Thyroid gland (tissue), 4 donors: ENCODE results near the gene POU6F2. TPM values are rescaled to one million over a fixed set of nuclear protein-coding genes. Genes with fewer than 3 reads are reported as not detected.
"Not testable (repeated sequence)": the region's sequence is repeated elsewhere in the genome, so short reads cannot be mapped to it uniquely, and the experiment has no call there.

Experiments used
- DNase-seq, 2 donors: peaks; one replicate each; pipeline ENCODE4 v3.0.0-alpha.2; 2019
- H3K27ac ChIP-seq, 3 donors: fragments of 200-600 bp; sonication (generic); 1 replicate in 2 of 3; 2 replicates in 1 of 3; pipeline ENCODE4 v1.5.1; 2016 to 2019; ENCODE audit warnings: mild to moderate bottlenecking in 1 of 3, moderate library complexity in 1 of 3
- H3K27me3 ChIP-seq: fragments of 200-600 bp; sonication (generic); one replicate; pipeline ENCODE4 v1.5.1; 2019
- H3K36me3 ChIP-seq, 2 donors: fragments of 200-600 bp; sonication (generic); one replicate each; pipeline ENCODE4 v1.5.1; 2016 to 2019
- H3K4me1 ChIP-seq, 2 donors: fragments of 200-600 bp; sonication (generic); one replicate each; pipeline ENCODE4 v1.5.1; 2017 to 2019
- H3K4me3 ChIP-seq, 3 donors: fragments of 200-600 bp; sonication (generic); replicated peaks in 1 of 3; 1 replicate in 2 of 3; 2 replicates in 1 of 3; pipeline ENCODE4 v1.5.1; 2016; ENCODE audit warnings: mild to moderate bottlenecking in 1 of 3
- H3K9me3 ChIP-seq: fragments of 200-600 bp; sonication (generic); one replicate; pipeline ENCODE4 v1.5.1; 2017
- POLR2A ChIP-seq, 2 donors: fragments of 450-650 bp; IDR thresholded peaks; one replicate each; pipeline ENCODE4 v1.6.1; 2017; ENCODE audit warnings: antibody characterized with exemption in 2 of 2, mild to moderate bottlenecking in 2 of 2, moderate library complexity in 1 of 2
- WGBS, 2 donors: methylation state at CpG; one replicate each; pipeline ENCODE4 v1.1.5; 2017; 5-methylcytosine and 5-hydroxymethylcytosine counted together
- intact Hi-C: fragments of 100-400 bp; cut with DNase I; formaldehyde crosslinking; loops from one replicate; pipeline ENCODE4 v1.15.1; 2023
- total RNA-seq, 4 donors: library from RNA; depleted of rRNA; stranded (reverse); fragments of >200 nt; gene quantifications; one replicate each; pipeline ENCODE4 v1.2.3, GENCODE V29; 2016
- TF ChIP-seq, protein P1 (sequence below), 6 experiments: fragments of 200-600 bp in 3 of 6; fragments of 450-650 bp in 3 of 6; sonication (generic) in 3 of 6; IDR thresholded peaks; one replicate each; pipeline ENCODE4 v1.5.1; 2016 to 2019; ENCODE audit warnings: antibody characterized with exemption in 6 of 6, mild to moderate bottlenecking in 2 of 6, inconsistent platforms in 1 of 6, moderate library complexity in 1 of 6

The POU6F2 gene
- total RNA-seq, 4 donors from 2014 or later = 0.33 TPM; not detected in 3

DNA sequence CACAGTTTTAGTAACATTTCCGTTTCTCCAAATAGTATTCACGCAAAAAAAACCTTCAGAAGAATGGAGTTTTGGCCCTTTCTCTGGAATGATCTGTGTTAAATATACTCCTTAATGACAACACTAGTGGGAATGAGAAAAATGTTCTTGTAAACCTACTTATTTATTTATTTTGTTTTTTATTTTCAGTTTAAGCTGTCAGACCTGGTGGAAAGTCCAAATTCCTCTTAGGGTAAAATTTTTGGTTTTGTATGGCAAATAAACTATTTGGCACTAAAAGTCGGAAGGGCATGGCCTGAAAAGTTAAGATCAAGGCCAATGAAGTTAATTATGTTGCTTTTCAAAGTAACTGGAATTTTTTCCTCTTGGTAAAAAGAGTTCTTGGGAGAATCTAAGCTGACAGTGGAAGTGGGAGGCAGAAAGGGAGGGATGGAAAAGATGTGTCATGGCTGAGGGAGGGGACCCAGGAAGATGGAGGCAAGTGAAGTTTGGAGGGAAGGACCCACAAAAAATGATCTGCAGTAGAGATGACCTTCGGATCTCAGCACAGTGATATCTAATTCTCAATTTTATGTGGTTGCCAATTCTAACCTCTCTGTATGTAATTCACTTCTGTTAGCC lies 35.2 kb upstream of the POU6F2 start:
- no peak for DNase-seq
- Histone ChIP-seq H3K27ac (no peak overlapping the region), H3K36me3 (no peaks in the 10 kb centered on the region), H3K4me3 (no peak overlapping the region), H3K27me3 (no peaks in the 10 kb centered on the region), H3K4me1 (no peaks in the 10 kb centered on the region), H3K9me3 (no peaks in the 10 kb centered on the region)
- intact Hi-C loops = no loop called here
- WGBS, 2 donors = 83 to 84% methylated on average over 4 of the region's 4 CpGs
- TF ChIP-seq, protein P1, sequence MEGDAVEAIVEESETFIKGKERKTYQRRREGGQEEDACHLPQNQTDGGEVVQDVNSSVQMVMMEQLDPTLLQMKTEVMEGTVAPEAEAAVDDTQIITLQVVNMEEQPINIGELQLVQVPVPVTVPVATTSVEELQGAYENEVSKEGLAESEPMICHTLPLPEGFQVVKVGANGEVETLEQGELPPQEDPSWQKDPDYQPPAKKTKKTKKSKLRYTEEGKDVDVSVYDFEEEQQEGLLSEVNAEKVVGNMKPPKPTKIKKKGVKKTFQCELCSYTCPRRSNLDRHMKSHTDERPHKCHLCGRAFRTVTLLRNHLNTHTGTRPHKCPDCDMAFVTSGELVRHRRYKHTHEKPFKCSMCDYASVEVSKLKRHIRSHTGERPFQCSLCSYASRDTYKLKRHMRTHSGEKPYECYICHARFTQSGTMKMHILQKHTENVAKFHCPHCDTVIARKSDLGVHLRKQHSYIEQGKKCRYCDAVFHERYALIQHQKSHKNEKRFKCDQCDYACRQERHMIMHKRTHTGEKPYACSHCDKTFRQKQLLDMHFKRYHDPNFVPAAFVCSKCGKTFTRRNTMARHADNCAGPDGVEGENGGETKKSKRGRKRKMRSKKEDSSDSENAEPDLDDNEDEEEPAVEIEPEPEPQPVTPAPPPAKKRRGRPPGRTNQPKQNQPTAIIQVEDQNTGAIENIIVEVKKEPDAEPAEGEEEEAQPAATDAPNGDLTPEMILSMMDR (IDR thresholded peaks at IDR 0.05) = no peak
- TF ChIP-seq POLR2A (IDR thresholded peaks at IDR 0.05) = no peak

DNA sequence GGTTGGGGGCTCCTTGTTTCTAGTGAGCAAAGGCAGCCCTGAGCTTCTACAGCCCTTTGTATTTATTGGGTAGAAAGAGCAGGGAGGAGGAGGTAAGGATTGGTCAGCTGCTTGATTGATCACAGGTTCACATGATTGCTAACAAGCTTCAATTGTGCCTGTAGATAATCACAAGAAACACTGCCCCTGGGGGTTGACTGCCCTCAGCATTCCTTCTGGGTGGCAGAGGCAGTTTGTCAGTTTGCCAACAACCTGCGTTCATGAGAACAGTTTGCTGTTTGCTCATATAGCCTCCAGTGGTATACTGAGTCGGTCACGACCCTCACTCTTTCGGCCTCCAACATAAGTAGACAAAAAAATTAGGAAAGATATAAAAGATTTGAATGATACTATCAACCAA lies 30.2 kb upstream of the POU6F2 start:
- H3K27ac ChIP-seq, H3K27me3 ChIP-seq, H3K9me3 ChIP-seq, DNase-seq, H3K4me1 ChIP-seq, H3K36me3 ChIP-seq, H3K4me3 ChIP-seq, intact Hi-C loops: not testable (repeated sequence)
- 80 to 89% methylated on average over 4 of the region's 4 CpGs for WGBS, 2 donors

- intact Hi-C loops = no loop called here
- no peak for DNase-seq
- 66 to 68% methylated on average over 1 of the region's 1 CpG for WGBS, 2 donors
- no peaks in the 10 kb centered on the region for H3K36me3 ChIP-seq
- no peaks in the 10 kb centered on the region for H3K27me3 ChIP-seq
- no peaks in the 10 kb centered on the region for H3K9me3 ChIP-seq
- no peak overlapping the region for H3K4me3 ChIP-seq
- no peak overlapping the region for H3K27ac ChIP-seq
- no peaks in the 10 kb centered on the region for H3K4me1 ChIP-seq
- TF ChIP-seq, protein P1 (IDR thresholded peaks at IDR 0.05) = no peak
- no peak for TF ChIP-seq POLR2A (IDR thresholded peaks at IDR 0.05)
Observed at GRCh38 chr7:38950309-38950708, 27.4 kb upstream of the POU6F2 start.

DNA sequence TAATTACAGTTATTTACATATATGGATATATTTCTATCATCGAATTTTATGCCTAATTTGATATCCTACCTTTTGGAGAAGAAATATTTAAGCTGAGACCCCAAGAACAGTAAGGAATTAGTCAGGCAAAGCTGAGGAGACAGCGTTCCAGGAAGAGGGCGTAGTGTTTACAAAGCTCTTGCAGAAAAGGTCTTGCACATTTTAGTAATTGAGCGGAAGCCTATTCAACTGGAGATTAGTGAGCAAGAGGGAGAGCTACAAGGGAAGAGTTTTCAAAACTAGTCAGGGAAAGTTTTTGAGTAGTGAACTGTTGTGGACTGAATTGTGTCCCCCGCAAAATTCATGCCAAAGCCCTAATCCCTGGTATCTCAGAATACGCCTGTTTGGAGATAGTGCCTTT lies 26.5 kb upstream of the POU6F2 start:
- 79% methylated on average over 6 of the region's 6 CpGs for WGBS, 2 donors
- no peaks in the 10 kb centered on the region for H3K4me1 ChIP-seq
- no peak for DNase-seq
- H3K9me3 ChIP-seq = no peaks in the 10 kb centered on the region
- TF ChIP-seq, protein P1 (IDR thresholded peaks at IDR 0.05) = no peak
- no peak for TF ChIP-seq POLR2A (IDR thresholded peaks at IDR 0.05)
- H3K27me3 ChIP-seq = no peaks in the 10 kb centered on the region
- H3K36me3 ChIP-seq = no peaks in the 10 kb centered on the region
- H3K4me3 ChIP-seq = no peak overlapping the region
- no peak overlapping the region for H3K27ac ChIP-seq
- intact Hi-C loops = no loop called here

- Histone ChIP-seq H3K4me1 (no peaks in the 10 kb centered on the region), H3K9me3 (no peaks in the 10 kb centered on the region), H3K4me3 (no peak overlapping the region), H3K36me3 (no peaks in the 10 kb centered on the region), H3K27ac (no peak overlapping the region), H3K27me3 (no peaks in the 10 kb centered on the region)
- no peak for TF ChIP-seq POLR2A (IDR thresholded peaks at IDR 0.05)
- TF ChIP-seq, protein P1 (IDR thresholded peaks at IDR 0.05) = no peak
- intact Hi-C loops = no loop called here
- WGBS, 2 donors = 96 to 100% methylated on average over 1 of the region's 1 CpG
- DNase-seq = no peak
Observed at GRCh38 chr7:38953227-38953626, 24.5 kb upstream of the POU6F2 start.
